Epithelial cell of prostate (primary cell): ENCODE measurements around the gene GRK5.

Source experiments
- DNase-seq: peaks from one replicate; pipeline ENCODE4 v3.0.0-alpha.2; 2011; ENCODE audit warnings: low read depth, low spot score
- H3K27ac ChIP-seq: fragments of 450-650 bp; 2 replicates; pipeline ENCODE4 v1.5.1; 2017; ENCODE audit warnings: mild to moderate bottlenecking

GRK5 gene

GRCh38 chr10:119191881-119192280 is 15.5 kb upstream of the GRK5 start:
- DNase-seq: peak; percentile 84
- peak overlapping the region; percentile 69 for H3K27ac ChIP-seq

GRCh38 chr10:119197921-119198320 is 9.4 kb upstream of the GRK5 start:
- H3K27ac ChIP-seq: peak overlapping the region; percentile 91
- peak; percentile 85 for DNase-seq

- H3K27ac ChIP-seq: peak overlapping the region; percentile 91
Measured at GRCh38 chr10:119198438-119198837, 8.9 kb upstream of the GRK5 start.

GRCh38 chr10:119199231-119199992 is 8.0 kb upstream of the GRK5 start:
- peak; percentile 37 for DNase-seq
- peak overlapping the region; percentile 91 for H3K27ac ChIP-seq

More at GRCh38 chr10:119198438-119198837, 8.9 kb upstream of the GRK5 start:
- no peak for DNase-seq

GRCh38 chr10:119201233-119201632 is 6.1 kb upstream of the GRK5 start:
- H3K27ac ChIP-seq: no peak overlapping the region
- DNase-seq: no peak

- H3K27ac ChIP-seq: peak overlapping the region; percentile 17
- no peak for DNase-seq
Measured at GRCh38 chr10:119203006-119203405, 4.4 kb upstream of the GRK5 start.

- H3K27ac ChIP-seq: peak overlapping the region; percentile 82
- no peak for DNase-seq
Measured at GRCh38 chr10:119205894-119206602, 1.3 kb upstream of the GRK5 start.

GRCh38 chr10:119206603-119207365 is 587 bp upstream of the GRK5 start:
- no peak for DNase-seq
- peak overlapping the region; percentile 82 for H3K27ac ChIP-seq

- DNase-seq: no peak
Measured at GRCh38 chr10:119207713-119208552, 562 bp downstream of the GRK5 start.

GRCh38 chr10:119208553-119208940 is 1.2 kb downstream of the GRK5 start:
- H3K27ac ChIP-seq: peak overlapping the region; percentile 82
- DNase-seq: no peak

More at GRCh38 chr10:119207713-119208552, 562 bp downstream of the GRK5 start:
- H3K27ac ChIP-seq: peak overlapping the region; percentile 82

- peak overlapping the region; percentile 82 for H3K27ac ChIP-seq
- no peak for DNase-seq
Measured at GRCh38 chr10:119209035-119209735, 1.8 kb downstream of the GRK5 start.

- DNase-seq: no peak
- H3K27ac ChIP-seq: peak overlapping the region; percentile 82
Measured at GRCh38 chr10:119209736-119210355, 2.5 kb downstream of the GRK5 start.

GRCh38 chr10:119210633-119211032 is 3.3 kb downstream of the GRK5 start:
- DNase-seq: no peak
- H3K27ac ChIP-seq: no peak overlapping the region

- DNase-seq: no peak
- H3K27ac ChIP-seq: no peak overlapping the region
Measured at GRCh38 chr10:119211176-119211575, 3.8 kb downstream of the GRK5 start.

GRCh38 chr10:119211625-119212441 is 4.5 kb downstream of the GRK5 start:
- no peak for DNase-seq
- H3K27ac ChIP-seq: no peak overlapping the region

- no peak for DNase-seq
- no peak overlapping the region for H3K27ac ChIP-seq
Measured at GRCh38 chr10:119215371-119215770, 8.0 kb downstream of the GRK5 start.

GRCh38 chr10:119216127-119216526 is 8.8 kb downstream of the GRK5 start:
- no peak overlapping the region for H3K27ac ChIP-seq
- DNase-seq: no peak

- no peak for DNase-seq
- H3K27ac ChIP-seq: no peak overlapping the region
Measured at GRCh38 chr10:119217401-119217800, 10.0 kb downstream of the GRK5 start.
